Stomach (tissue), 9 donors: ENCODE results near the gene BRCA1. TPM values are rescaled to one million over a fixed set of nuclear protein-coding genes. Genes with fewer than 3 reads are reported as not detected.

Experiments
- DNase-seq, 2 donors: peaks; one replicate each; pipeline versions ENCODE4 v3.0.0 to v3.0.0-alpha.2; 2013 to 2019
- H3K27ac ChIP-seq, 5 donors: fragments of 200-600 bp in 4 of 5; sonication (generic) in 4 of 5; one replicate each; pipeline ENCODE4 v1.5.1; 2013 to 2019; ENCODE audit warnings: mild to moderate bottlenecking in 1 of 5, moderate library complexity in 1 of 5
- H3K27me3 ChIP-seq, 3 donors: fragments of 200-600 bp; sonication (generic); one replicate each; pipeline ENCODE4 v1.5.1; 2017 to 2019; ENCODE audit warnings: mixed run types in 1 of 3
- H3K36me3 ChIP-seq, 4 donors: fragments of 200-600 bp; sonication (generic); 1 replicate in 3 of 4; 2 replicates in 1 of 4; pipeline ENCODE4 v1.5.1; 2016 to 2019
- H3K4me1 ChIP-seq, 4 donors: fragments of 200-600 bp; sonication (generic); one replicate each; pipeline ENCODE4 v1.5.1; 2016 to 2019
- H3K4me3 ChIP-seq, 4 donors: fragments of 200-600 bp; sonication (generic) in 3 of 4; one replicate each; pipeline ENCODE4 v1.5.1; 2016 to 2019; ENCODE audit warnings: mild to moderate bottlenecking in 1 of 4
- H3K9me3 ChIP-seq, 4 donors: fragments of 200-600 bp; sonication (generic); one replicate each; pipeline ENCODE4 v1.5.1; 2016 to 2019
- EP300 ChIP-seq: sonication (generic); formaldehyde crosslinking; IDR thresholded peaks from one replicate; pipeline ENCODE4 v1.6.1; 2017; ENCODE audit warnings: antibody characterized with exemption
- POLR2A ChIP-seq, 4 donors: fragments of 450-650 bp; IDR thresholded peaks; one replicate each; pipeline ENCODE4 v1.6.1; 2016; ENCODE audit warnings: antibody characterized with exemption in 4 of 4, control low read depth in 2 of 4, mild to moderate bottlenecking in 1 of 4, moderate library complexity in 1 of 4
- POLR2AphosphoS5 ChIP-seq, 3 donors: sonication (generic); formaldehyde crosslinking; IDR thresholded peaks; one replicate each; pipeline ENCODE4 v1.6.1; 2016; ENCODE audit warnings: antibody characterized with exemption in 3 of 3
- WGBS, 5 donors: extraction: QIAGEN DNeasy Blood & Tissue Kit in 3 of 5; methylation state at CpG; one replicate each; pipeline versions ENCODE4 v1.1.5 to v1.1.7; 2013 to 2018; 5-methylcytosine and 5-hydroxymethylcytosine counted together
- intact Hi-C: fragments of 100-400 bp; cut with DNase I; formaldehyde crosslinking; loops from one replicate; pipeline ENCODE4 v1.15.1; 2023; ENCODE audit warnings: low total_unique reads
- polyA plus RNA-seq, 3 donors: library from polyadenylated mRNA; stranded (reverse); fragments of 200-250 nt; gene quantifications; one replicate each; pipeline ENCODE4 v1.2.3, GENCODE V29; 2013
- total RNA-seq, 5 donors: library from RNA; depleted of rRNA; stranded (reverse); fragments of >200 nt; gene quantifications; one replicate each; pipeline versions ENCODE4 v1.1.0 to v1.2.3, GENCODE V29; 2014 to 2016
- TF ChIP-seq, protein P1 (sequence below), 7 experiments: fragments of 450-650 bp in 4 of 7; fragments of 200-600 bp in 3 of 7; sonication (generic) in 3 of 7; IDR thresholded peaks; one replicate each; pipeline ENCODE4 v1.5.1; 2016 to 2019; ENCODE audit warnings: antibody characterized with exemption in 7 of 7, control low read depth in 2 of 7, mild to moderate bottlenecking in 1 of 7
- donor health status: healthy with polysubstance abuse.
- donor health status: Bipolar disorder and iron deficiency.
- donor health status: healthy.

Gene BRCA1
- total and polyA plus RNA-seq, 8 donors: 2.0 to 47.5 (median 14.3) TPM

DNA sequence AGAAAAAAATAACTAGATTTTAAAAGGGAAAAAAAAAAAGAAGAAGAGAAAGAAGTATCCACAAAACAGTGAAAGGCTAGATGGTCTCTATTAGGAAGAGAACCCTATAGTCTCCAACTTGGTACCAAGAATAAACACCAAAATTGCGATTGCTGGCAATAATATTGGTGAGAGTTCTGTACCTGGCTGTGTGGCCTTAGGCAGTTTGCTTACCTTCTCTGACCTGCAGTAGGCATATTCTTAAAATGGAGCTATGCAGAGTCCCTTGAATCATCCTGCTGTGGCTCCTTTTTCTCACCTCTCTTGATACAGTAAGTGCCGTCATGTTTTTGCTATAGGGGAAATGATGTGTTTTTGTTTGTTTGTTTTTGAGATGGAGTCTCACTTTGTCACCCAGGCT, 35.1 kb downstream of the BRCA1 start:
- peaks cover 0 to 4% (median 0%) of the 10 kb centered on the region in 4 donors for H3K4me1 ChIP-seq
- TF ChIP-seq POLR2A (IDR thresholded peaks at IDR 0.05) (no peak), EP300 (no peak), POLR2AphosphoS5 (IDR thresholded peaks at IDR 0.05) (no peak)
- TF ChIP-seq, protein P1, sequence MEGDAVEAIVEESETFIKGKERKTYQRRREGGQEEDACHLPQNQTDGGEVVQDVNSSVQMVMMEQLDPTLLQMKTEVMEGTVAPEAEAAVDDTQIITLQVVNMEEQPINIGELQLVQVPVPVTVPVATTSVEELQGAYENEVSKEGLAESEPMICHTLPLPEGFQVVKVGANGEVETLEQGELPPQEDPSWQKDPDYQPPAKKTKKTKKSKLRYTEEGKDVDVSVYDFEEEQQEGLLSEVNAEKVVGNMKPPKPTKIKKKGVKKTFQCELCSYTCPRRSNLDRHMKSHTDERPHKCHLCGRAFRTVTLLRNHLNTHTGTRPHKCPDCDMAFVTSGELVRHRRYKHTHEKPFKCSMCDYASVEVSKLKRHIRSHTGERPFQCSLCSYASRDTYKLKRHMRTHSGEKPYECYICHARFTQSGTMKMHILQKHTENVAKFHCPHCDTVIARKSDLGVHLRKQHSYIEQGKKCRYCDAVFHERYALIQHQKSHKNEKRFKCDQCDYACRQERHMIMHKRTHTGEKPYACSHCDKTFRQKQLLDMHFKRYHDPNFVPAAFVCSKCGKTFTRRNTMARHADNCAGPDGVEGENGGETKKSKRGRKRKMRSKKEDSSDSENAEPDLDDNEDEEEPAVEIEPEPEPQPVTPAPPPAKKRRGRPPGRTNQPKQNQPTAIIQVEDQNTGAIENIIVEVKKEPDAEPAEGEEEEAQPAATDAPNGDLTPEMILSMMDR (IDR thresholded peaks at IDR 0.05): no peak
- no peak for DNase-seq
- H3K36me3 ChIP-seq: peaks cover 0 to 16% (median 0%) of the 10 kb centered on the region in 4 donors
- H3K4me3 ChIP-seq: no peak overlapping the region
- WGBS, 5 donors: 94 to 98% (median 97%) methylated on average over 2 of the region's 2 CpGs
- no peaks in the 10 kb centered on the region for H3K27me3 ChIP-seq
- intact Hi-C loops: no loop called here
- H3K27ac ChIP-seq: no peak overlapping the region
- no peaks in the 10 kb centered on the region for H3K9me3 ChIP-seq

DNA sequence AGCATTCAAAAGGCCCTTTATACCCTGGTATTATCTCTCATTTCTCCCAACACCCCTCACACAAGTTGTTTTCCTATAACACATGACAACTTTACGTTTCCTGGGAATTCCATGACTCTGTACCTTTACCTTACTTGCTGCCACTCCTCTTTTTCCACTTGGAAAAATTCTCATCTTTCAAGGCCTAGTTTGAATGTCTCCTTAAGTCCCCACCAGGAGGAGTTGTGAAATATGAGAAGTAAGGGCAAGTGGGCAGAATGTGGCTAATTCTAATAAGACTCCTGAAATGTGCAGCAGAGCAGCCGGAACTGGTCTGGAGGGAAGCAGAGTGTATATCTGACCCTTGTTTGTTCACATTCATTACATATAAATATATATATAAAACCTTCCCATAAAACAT, 39.7 kb downstream of the BRCA1 start:
- Histone ChIP-seq H3K27me3 (no peaks in the 10 kb centered on the region), H3K9me3 (no peaks in the 10 kb centered on the region), H3K36me3 (peaks cover 0 to 11% (median 0%) of the 10 kb centered on the region in 4 donors), H3K4me3 (no peak overlapping the region), H3K4me1 (peaks cover 0 to 4% (median 0%) of the 10 kb centered on the region in 4 donors), H3K27ac (peak overlapping the region in 2 of 5 donors; percentile 51 to 67)
- WGBS, 5 donors: 55 to 72% (median 70%) methylated on average over 2 of the region's 2 CpGs
- DNase-seq: peak in 1 of 2 donors; percentile 56
- intact Hi-C loops: no loop called here
- TF ChIP-seq, protein P1 (IDR thresholded peaks at IDR 0.05): no peak
- TF ChIP-seq POLR2A (IDR thresholded peaks at IDR 0.05) (no peak), EP300 (no peak), POLR2AphosphoS5 (IDR thresholded peaks at IDR 0.05) (no peak)

DNA sequence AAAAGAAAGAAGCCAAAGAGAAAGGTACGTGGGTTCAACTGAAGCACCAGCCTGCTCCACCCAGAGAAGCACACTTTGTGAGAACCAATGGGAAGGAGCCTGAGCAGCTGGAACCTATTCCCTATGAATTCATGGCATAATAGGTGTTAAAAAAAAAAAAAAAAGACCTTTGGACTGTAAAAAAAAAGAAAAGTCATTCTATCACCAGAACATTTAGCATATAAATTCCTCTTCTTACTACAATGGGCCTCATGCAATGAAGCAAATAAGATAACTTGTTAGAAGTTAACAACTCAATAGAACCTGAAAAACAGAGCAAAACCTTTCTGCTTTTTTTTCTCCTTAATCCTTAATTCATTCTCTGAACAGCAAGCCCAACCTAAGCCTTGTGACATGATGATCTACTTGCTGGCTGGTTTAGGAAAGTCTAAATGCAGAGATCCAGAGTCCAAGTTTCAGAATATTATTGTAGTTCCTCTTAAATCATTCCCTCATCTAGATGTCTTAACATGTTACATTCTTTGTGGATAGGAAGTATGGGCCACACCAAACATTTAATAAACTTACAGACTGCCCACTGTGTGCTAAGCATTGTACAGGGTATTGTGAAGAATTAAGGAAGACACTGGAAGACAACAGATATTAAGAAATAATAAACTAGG, 45.4 kb downstream of the BRCA1 start:
- Histone ChIP-seq H3K4me3 (no peak overlapping the region), H3K36me3 (peaks cover 0 to 5% (median 0%) of the 10 kb centered on the region in 4 donors), H3K27me3 (no peaks in the 10 kb centered on the region), H3K27ac (no peak overlapping the region), H3K4me1 (peaks cover 0 to 1% (median 0%) of the 10 kb centered on the region in 4 donors), H3K9me3 (no peaks in the 10 kb centered on the region)
- WGBS, 5 donors: 37 to 70% (median 46%) methylated on average over 1 of the region's 1 CpG
- no peak for TF ChIP-seq POLR2AphosphoS5 (IDR thresholded peaks at IDR 0.05)
- TF ChIP-seq EP300: no peak
- DNase-seq: peak in 1 of 2 donors; percentile 12
- intact Hi-C loops: no loop called here

DNA sequence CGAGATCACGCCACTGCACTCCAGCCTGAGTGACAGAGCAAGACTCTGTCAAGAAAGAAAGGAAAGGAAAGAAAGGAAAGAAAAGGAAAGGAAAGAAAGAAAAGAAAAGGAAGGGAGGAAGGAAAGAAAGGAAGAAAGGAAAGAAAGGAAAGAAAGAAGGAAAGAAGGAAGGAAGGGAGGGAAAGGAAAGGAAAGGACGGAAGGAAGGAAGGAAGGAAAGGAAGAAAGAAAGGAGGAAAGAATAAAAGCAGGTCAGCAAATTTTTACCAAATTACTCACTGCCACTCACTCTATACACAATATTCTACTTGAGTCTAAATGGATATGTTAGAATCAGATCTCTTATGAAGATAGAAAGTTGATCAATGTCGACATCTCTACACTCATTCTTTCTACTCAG, 50.3 kb downstream of the BRCA1 start:
- WGBS, 5 donors: 93 to 98% (median 95%) methylated on average over 4 of the region's 4 CpGs
- TF ChIP-seq POLR2AphosphoS5 (IDR thresholded peaks at IDR 0.05): no peak
- TF ChIP-seq, protein P1 (IDR thresholded peaks at IDR 0.05): no peak
- no peak for TF ChIP-seq POLR2A (IDR thresholded peaks at IDR 0.05)
- no peak for TF ChIP-seq EP300
- intact Hi-C loops: no loop called here
- Histone ChIP-seq H3K4me1 (no peaks in the 10 kb centered on the region), H3K36me3 (peaks cover 0 to 11% (median 5%) of the 10 kb centered on the region in 4 donors), H3K27me3 (no peaks in the 10 kb centered on the region), H3K27ac (no peak overlapping the region), H3K9me3 (no peaks in the 10 kb centered on the region), H3K4me3 (no peak overlapping the region)
- no peak for DNase-seq

DNA sequence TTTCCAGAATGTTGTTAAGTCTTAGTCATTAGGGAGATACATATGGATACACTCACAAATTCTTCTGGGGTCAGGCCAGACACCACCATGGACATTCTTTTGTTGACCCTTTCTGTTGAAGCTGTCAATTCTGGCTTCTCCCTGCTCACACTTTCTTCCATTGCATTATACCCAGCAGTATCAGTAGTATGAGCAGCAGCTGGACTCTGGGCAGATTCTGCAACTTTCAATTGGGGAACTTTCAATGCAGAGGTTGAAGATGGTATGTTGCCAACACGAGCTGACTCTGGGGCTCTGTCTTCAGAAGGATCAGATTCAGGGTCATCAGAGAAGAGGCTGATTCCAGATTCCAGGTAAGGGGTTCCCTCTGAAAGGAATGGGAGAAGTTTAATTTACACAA, 54.3 kb downstream of the BRCA1 start:
- TF ChIP-seq EP300: no peak
- DNase-seq: no peak
- WGBS, 5 donors: 88 to 100% (median 94%) methylated on average over 1 of the region's 1 CpG
- no peaks in the 10 kb centered on the region for H3K27me3 ChIP-seq
- H3K9me3 ChIP-seq: no peaks in the 10 kb centered on the region
- intact Hi-C loops: no loop called here
- H3K4me1 ChIP-seq: no peaks in the 10 kb centered on the region
- no peak overlapping the region for H3K4me3 ChIP-seq
- peaks cover 0 to 15% (median 5%) of the 10 kb centered on the region in 4 donors for H3K36me3 ChIP-seq
- no peak overlapping the region for H3K27ac ChIP-seq
